Breast epithelium (tissue), 3 donors: ENCODE measurements around the gene VDAC1.

Experiments used
- POLR2A ChIP-seq: fragments of 450-650 bp; IDR thresholded peaks from one replicate; pipeline ENCODE4 v1.6.1; 2016; ENCODE audit warnings: antibody characterized with exemption, mild to moderate bottlenecking, moderate library complexity
- TF ChIP-seq, protein P1 (sequence below), 3 donors: fragments of 450-650 bp; IDR thresholded peaks; one replicate each; pipeline ENCODE4 v1.5.1; 2016 to 2017; ENCODE audit warnings: antibody characterized with exemption in 3 of 3, mild to moderate bottlenecking in 3 of 3, moderate library complexity in 3 of 3

DNA sequence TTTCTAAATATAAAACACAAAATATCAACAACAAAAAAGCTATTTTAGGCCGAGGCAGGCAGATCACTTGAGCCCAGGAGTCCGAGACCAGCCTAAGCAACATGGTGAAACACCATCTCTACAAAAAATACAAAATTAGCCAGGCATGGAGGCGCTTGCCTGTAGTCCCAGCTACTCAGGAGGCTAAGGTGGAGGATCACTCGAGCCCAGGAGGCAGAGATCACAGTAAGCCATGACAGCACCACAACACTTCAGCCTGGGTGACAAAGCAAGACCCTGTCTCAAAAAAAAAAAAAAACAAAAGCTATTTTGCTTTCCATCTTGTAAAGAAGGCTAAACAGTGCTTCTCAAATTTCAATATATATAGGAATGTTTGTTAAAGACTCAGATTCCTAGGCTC, 47.7 kb downstream of the VDAC1 start:
- TF ChIP-seq, protein P1, sequence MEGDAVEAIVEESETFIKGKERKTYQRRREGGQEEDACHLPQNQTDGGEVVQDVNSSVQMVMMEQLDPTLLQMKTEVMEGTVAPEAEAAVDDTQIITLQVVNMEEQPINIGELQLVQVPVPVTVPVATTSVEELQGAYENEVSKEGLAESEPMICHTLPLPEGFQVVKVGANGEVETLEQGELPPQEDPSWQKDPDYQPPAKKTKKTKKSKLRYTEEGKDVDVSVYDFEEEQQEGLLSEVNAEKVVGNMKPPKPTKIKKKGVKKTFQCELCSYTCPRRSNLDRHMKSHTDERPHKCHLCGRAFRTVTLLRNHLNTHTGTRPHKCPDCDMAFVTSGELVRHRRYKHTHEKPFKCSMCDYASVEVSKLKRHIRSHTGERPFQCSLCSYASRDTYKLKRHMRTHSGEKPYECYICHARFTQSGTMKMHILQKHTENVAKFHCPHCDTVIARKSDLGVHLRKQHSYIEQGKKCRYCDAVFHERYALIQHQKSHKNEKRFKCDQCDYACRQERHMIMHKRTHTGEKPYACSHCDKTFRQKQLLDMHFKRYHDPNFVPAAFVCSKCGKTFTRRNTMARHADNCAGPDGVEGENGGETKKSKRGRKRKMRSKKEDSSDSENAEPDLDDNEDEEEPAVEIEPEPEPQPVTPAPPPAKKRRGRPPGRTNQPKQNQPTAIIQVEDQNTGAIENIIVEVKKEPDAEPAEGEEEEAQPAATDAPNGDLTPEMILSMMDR (IDR thresholded peaks at IDR 0.05) = no peak
- TF ChIP-seq POLR2A = no peak
